LNCAP (cell line): Measurements from ENCODE around the gene DGAT2L6.

Experiments
- CTCF ChIP-seq: fragments of 450-650 bp; IDR thresholded peaks from 2 replicates; pipeline ENCODE4 v1.5.1; 2017; ENCODE audit warnings: mild to moderate bottlenecking

The DGAT2L6 gene

GRCh38 chrX:70208479-70208878 is 31.2 kb downstream of the DGAT2L6 start:
- no peak for TF ChIP-seq CTCF

- TF ChIP-seq CTCF = no peak
Observed at GRCh38 chrX:70219938-70220764, 42.9 kb downstream of the DGAT2L6 start.

- no peak for TF ChIP-seq CTCF
Observed at GRCh38 chrX:70226048-70226447, 48.8 kb downstream of the DGAT2L6 start.

- no peak for TF ChIP-seq CTCF
Observed at GRCh38 chrX:70226687-70227086, 49.4 kb downstream of the DGAT2L6 start.

- TF ChIP-seq CTCF = no peak
Observed at GRCh38 chrX:70231666-70232065, 54.4 kb downstream of the DGAT2L6 start.

GRCh38 chrX:70234355-70234754 is 57.1 kb downstream of the DGAT2L6 start, which contains the start of gene AWAT1:
Gene AWAT1, plus strand, starts transcription at chrX:70234655. Its CDS starts 41 bp downstream, at chrX:70234696.
- TF ChIP-seq CTCF = no peak

GRCh38 chrX:70240751-70241150 is 63.5 kb downstream of the DGAT2L6 start:
- TF ChIP-seq CTCF = no peak
